Thymus (tissue), 11 donors: ENCODE results near the gene SHC3. TPM values are rescaled to one million over a fixed set of nuclear protein-coding genes. Genes with fewer than 3 reads are reported as not detected.

Source experiments
- DNase-seq, 9 donors: peaks; one replicate each; pipeline ENCODE4 v3.0.0-alpha.2; 2013; ENCODE audit warnings: low spot score in 9 of 9, low read depth in 6 of 9, missing footprints in 1 of 9
- H3K27ac ChIP-seq, 2 donors: one replicate each; pipeline ENCODE4 v1.5.1; 2013; ENCODE audit warnings: control low read depth in 1 of 2, low read depth in 1 of 2, low read length in 1 of 2, mild to moderate bottlenecking in 1 of 2, moderate library complexity in 1 of 2
- H3K27me3 ChIP-seq, 2 donors: one replicate each; pipeline ENCODE4 v1.5.1; 2013; ENCODE audit warnings: low read length in 1 of 2; ENCODE audit not compliant: control insufficient read depth in 2 of 2, insufficient read depth in 1 of 2
- H3K36me3 ChIP-seq, 2 donors: one replicate each; pipeline ENCODE4 v1.5.1; 2013; ENCODE audit warnings: low read length in 1 of 2, mild to moderate bottlenecking in 1 of 2, moderate library complexity in 1 of 2; ENCODE audit not compliant: control insufficient read depth in 2 of 2, insufficient read depth in 2 of 2
- H3K4me1 ChIP-seq, 2 donors: one replicate each; pipeline ENCODE4 v1.5.1; 2013; ENCODE audit warnings: low read length in 2 of 2; ENCODE audit not compliant: control insufficient read depth in 2 of 2, insufficient read depth in 2 of 2
- H3K4me3 ChIP-seq, 2 donors: one replicate each; pipeline ENCODE4 v1.5.1; 2013; ENCODE audit warnings: low read length in 2 of 2, control low read depth in 1 of 2, mild to moderate bottlenecking in 1 of 2
- H3K9me3 ChIP-seq, 2 donors: one replicate each; pipeline ENCODE4 v1.5.1; 2013; ENCODE audit warnings: low read length in 1 of 2, mild to moderate bottlenecking in 1 of 2; ENCODE audit not compliant: control insufficient read depth in 2 of 2, insufficient read depth in 1 of 2
- WGBS: extraction: QIAGEN DNeasy Blood & Tissue Kit; methylation state at CpG from one replicate; pipeline ENCODE4 v1.1.7; 2013; 5-methylcytosine and 5-hydroxymethylcytosine counted together
- polyA plus RNA-seq: library from polyadenylated mRNA; stranded (reverse); fragments of 200-250 nt; gene quantifications from one replicate; pipeline ENCODE4 v1.2.3, GENCODE V29; 2013
- total RNA-seq: library from RNA; stranded (reverse); fragments of 120-200 nt; gene quantifications from one replicate; pipeline ENCODE4 v1.2.4, GENCODE V29; 2013
- donor health status: healthy.

The SHC3 gene
- total and polyA plus RNA-seq, 2 donors = 0.05 to 0.16 TPM

- no peaks in the 10 kb centered on the region for H3K36me3 ChIP-seq
- no peaks in the 10 kb centered on the region for H3K27me3 ChIP-seq
- no peak for DNase-seq
These were observed 89.4 kb downstream of the SHC3 start for GRCh38 chr9:89089176-89089575.

DNA sequence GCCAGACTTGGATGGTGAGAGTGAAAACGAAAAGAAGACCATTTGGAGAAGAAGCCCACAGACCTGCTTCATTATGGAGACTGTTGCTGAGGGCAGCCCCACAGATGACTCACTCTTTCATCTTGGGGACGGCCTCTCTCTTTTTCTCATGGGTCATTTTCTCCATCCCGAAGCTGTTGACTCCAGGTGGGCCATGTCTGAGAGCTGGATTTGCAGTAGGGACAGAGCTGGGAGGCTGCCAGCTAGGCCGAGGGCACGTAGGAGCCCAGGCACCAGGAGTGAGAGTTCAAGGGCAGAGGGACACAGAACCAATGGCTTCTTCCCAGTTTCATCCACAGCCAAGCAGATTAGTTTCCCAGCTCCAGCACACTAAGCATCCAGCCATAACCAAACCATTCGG lies 95.0 kb downstream of the SHC3 start:
- Histone ChIP-seq H3K27ac (no peak overlapping the region), H3K4me1 (no peaks in the 10 kb centered on the region), H3K36me3 (no peaks in the 10 kb centered on the region), H3K4me3 (no peak overlapping the region), H3K27me3 (no peaks in the 10 kb centered on the region), H3K9me3 (peaks cover 0 to 7% of the 10 kb centered on the region in 2 donors)
- 96% methylated on average over 6 of the region's 6 CpGs for WGBS
- DNase-seq = no peak

More at GRCh38 chr9:89089176-89089575, 89.4 kb downstream of the SHC3 start:
- Histone ChIP-seq H3K4me1 (no peaks in the 10 kb centered on the region), H3K4me3 (no peak overlapping the region), H3K27ac (no peak overlapping the region), H3K9me3 (no peaks in the 10 kb centered on the region)
- WGBS = 89% methylated on average over 3 of the region's 3 CpGs

GRCh38 chr9:89080193-89080592 lies 98.4 kb downstream of the SHC3 start:
- H3K27ac ChIP-seq = no peak overlapping the region
- no peak for DNase-seq
- 94% methylated on average over 3 of the region's 3 CpGs for whole genome bisulfite sequencing

GRCh38 chr9:89079391-89079790 lies 99.2 kb downstream of the SHC3 start:
- Histone ChIP-seq H3K4me1 (no peaks in the 10 kb centered on the region), H3K9me3 (peaks cover 0 to 7% of the 10 kb centered on the region in 2 donors), H3K27me3 (peaks cover 0 to 4% of the 10 kb centered on the region in 2 donors), H3K36me3 (no peaks in the 10 kb centered on the region), H3K4me3 (no peak overlapping the region), H3K27ac (no peak overlapping the region)
- DNase-seq = no peak
- 95% methylated on average over 2 of the region's 2 CpGs for WGBS

More at GRCh38 chr9:89080193-89080592, 98.4 kb downstream of the SHC3 start:
- Histone ChIP-seq H3K4me3 (no peak overlapping the region), H3K36me3 (no peaks in the 10 kb centered on the region), H3K9me3 (peaks cover 0 to 7% of the 10 kb centered on the region in 2 donors), H3K27me3 (peaks cover 0 to 4% of the 10 kb centered on the region in 2 donors), H3K4me1 (no peaks in the 10 kb centered on the region)

DNA sequence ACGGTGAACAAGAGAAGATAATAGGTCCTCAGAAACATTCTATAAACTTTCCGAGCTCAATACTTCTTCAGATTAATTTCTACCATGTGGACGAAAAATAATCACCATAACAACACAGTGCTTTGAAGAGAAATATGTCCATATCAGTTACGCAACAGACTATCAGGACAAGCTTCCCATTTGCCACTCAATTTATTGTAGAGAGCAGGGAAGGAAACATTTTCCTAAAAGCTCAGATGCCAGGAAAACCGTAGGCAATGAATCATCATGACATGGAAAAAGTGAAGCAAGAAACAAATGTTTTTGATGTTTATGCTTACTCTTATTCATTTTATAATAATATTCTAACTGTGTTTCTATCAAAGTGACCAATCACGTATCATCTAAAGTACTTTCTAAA lies 99.8 kb downstream of the SHC3 start:
- no peak overlapping the region for H3K27ac ChIP-seq

GRCh38 chr9:89078421-89078820 lies 100.2 kb downstream of the SHC3 start:
- H3K4me3 ChIP-seq = no peak overlapping the region
- peaks cover 0 to 6% of the 10 kb centered on the region in 2 donors for H3K9me3 ChIP-seq
- H3K27me3 ChIP-seq = peaks cover 0 to 4% of the 10 kb centered on the region in 2 donors
- H3K4me1 ChIP-seq = no peaks in the 10 kb centered on the region
- H3K36me3 ChIP-seq = no peaks in the 10 kb centered on the region
- WGBS = 79% methylated on average over 6 of the region's 6 CpGs
- DNase-seq = no peak
- H3K27ac ChIP-seq = no peak overlapping the region

More for the DNA sequence above, 99.8 kb downstream of the SHC3 start:
- no peak for DNase-seq
- Histone ChIP-seq H3K4me1 (no peaks in the 10 kb centered on the region), H3K9me3 (peaks cover 0 to 7% of the 10 kb centered on the region in 2 donors), H3K36me3 (no peaks in the 10 kb centered on the region), H3K27me3 (peaks cover 0 to 4% of the 10 kb centered on the region in 2 donors), H3K4me3 (no peak overlapping the region)
- WGBS = 84% methylated on average over 6 of the region's 6 CpGs

GRCh38 chr9:89077519-89077918 lies 101.1 kb downstream of the SHC3 start:
- Histone ChIP-seq H3K36me3 (no peaks in the 10 kb centered on the region), H3K4me1 (no peaks in the 10 kb centered on the region), H3K27me3 (peaks cover 0 to 6% of the 10 kb centered on the region in 2 donors), H3K4me3 (no peak overlapping the region), H3K9me3 (no peaks in the 10 kb centered on the region), H3K27ac (no peak overlapping the region)
- WGBS = 31% methylated on average over 7 of the region's 7 CpGs
- DNase-seq = no peak

GRCh38 chr9:89073397-89073796 lies 105.2 kb downstream of the SHC3 start:
- peaks cover 0 to 4% of the 10 kb centered on the region in 2 donors for H3K27me3 ChIP-seq
- H3K4me1 ChIP-seq = no peaks in the 10 kb centered on the region
- no peak for DNase-seq
- no peak overlapping the region for H3K4me3 ChIP-seq
- WGBS = 98% methylated on average over 3 of the region's 3 CpGs
- H3K27ac ChIP-seq = no peak overlapping the region
- no peaks in the 10 kb centered on the region for H3K36me3 ChIP-seq
- no peaks in the 10 kb centered on the region for H3K9me3 ChIP-seq

DNA sequence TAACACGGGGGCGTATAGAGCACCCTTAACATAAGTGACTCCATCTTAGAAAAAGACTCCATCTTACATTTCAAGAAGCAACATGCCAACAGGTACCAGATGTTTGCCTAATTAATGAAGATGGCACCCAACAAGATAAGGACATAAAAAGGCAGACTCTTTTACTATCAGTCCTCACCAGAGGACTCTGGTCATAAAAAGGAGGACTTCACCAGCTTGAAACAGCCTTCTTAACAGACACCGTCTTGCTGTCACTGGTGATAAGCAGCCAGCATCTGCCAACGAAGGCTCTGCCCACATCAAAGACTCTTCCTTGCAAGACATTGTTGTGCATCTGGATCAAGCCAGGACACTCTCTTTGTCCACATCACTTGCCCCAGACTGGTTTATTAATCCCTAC lies 107.0 kb downstream of the SHC3 start:
- H3K27ac ChIP-seq = no peak overlapping the region
- H3K4me1 ChIP-seq = no peaks in the 10 kb centered on the region
- WGBS = 75% methylated on average over 4 of the region's 4 CpGs
- DNase-seq = no peak
- no peaks in the 10 kb centered on the region for H3K9me3 ChIP-seq
- no peaks in the 10 kb centered on the region for H3K36me3 ChIP-seq
- H3K27me3 ChIP-seq = peaks cover 0 to 2% of the 10 kb centered on the region in 2 donors
- no peak overlapping the region for H3K4me3 ChIP-seq

DNA sequence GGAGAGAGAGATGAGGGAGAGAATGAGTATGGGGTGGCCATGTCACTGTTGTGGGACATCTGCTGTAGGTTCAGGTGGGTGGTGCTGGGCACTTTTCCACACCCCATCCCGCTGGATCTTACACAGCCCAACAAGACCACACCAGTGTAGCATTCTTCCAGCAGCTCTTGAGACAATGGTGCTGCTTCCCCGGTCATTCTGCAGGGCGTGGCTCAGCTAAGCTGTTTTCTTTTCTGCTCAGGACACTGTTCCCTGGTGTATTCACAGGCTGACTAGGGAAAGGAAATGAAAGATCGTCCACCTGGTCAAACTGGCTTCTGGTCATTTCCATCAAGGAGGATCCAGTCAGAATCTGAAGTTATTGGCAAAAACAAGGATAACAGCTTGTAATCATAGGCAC lies 111.8 kb downstream of the SHC3 start:
- Histone ChIP-seq H3K4me1 (no peaks in the 10 kb centered on the region), H3K27ac (no peak overlapping the region), H3K9me3 (no peaks in the 10 kb centered on the region), H3K36me3 (no peaks in the 10 kb centered on the region), H3K27me3 (no peaks in the 10 kb centered on the region), H3K4me3 (no peak overlapping the region)
- WGBS = 91% methylated on average over 4 of the region's 4 CpGs
- no peak for DNase-seq
